Ascending aorta (tissue), 2 donors: ENCODE results near the gene SPATA2. TPM values are rescaled to one million over a fixed set of nuclear protein-coding genes. Genes with fewer than 3 reads are reported as not detected.

Experiments
- DNase-seq, 2 donors: peaks; one replicate each; pipeline ENCODE4 v3.0.0-alpha.2; 2019; ENCODE audit warnings: low spot score in 2 of 2
- H3K27ac ChIP-seq, 2 donors: fragments of 200-600 bp; sonication (generic); one replicate each; pipeline ENCODE4 v1.5.1; 2016 to 2017; ENCODE audit warnings: mild to moderate bottlenecking in 1 of 2
- H3K27me3 ChIP-seq: fragments of 200-600 bp; sonication (generic); one replicate; pipeline ENCODE4 v1.5.1; 2017
- H3K36me3 ChIP-seq, 2 donors: fragments of 200-600 bp; sonication (generic); one replicate each; pipeline ENCODE4 v1.5.1; 2016
- H3K4me1 ChIP-seq, 2 donors: fragments of 200-600 bp; sonication (generic); one replicate each; pipeline ENCODE4 v1.5.1; 2016 to 2017; ENCODE audit warnings: mild to moderate bottlenecking in 1 of 2
- H3K4me3 ChIP-seq, 2 donors: fragments of 200-600 bp; sonication (generic); one replicate each; pipeline ENCODE4 v1.5.1; 2016 to 2017; ENCODE audit warnings: mild to moderate bottlenecking in 1 of 2
- H3K9me3 ChIP-seq, 2 donors: fragments of 200-600 bp; sonication (generic); one replicate each; pipeline ENCODE4 v1.5.1; 2016
- CTCF ChIP-seq, 3 experiments: fragments of 200-600 bp in 2 of 3; fragments of 450-650 bp in 1 of 3; sonication (generic) in 2 of 3; IDR thresholded peaks; one replicate each; pipeline ENCODE4 v1.5.1; 2016 to 2019; ENCODE audit warnings: antibody characterized with exemption in 3 of 3, mild to moderate bottlenecking in 1 of 3, moderate library complexity in 1 of 3
- intact Hi-C: fragments of 100-400 bp; cut with DNase I; formaldehyde crosslinking; loops from one replicate; pipeline ENCODE4 v1.15.1; 2023
- total RNA-seq: library from RNA; depleted of rRNA; stranded (reverse); fragments of >200 nt; gene quantifications from one replicate; pipeline ENCODE4 v1.1.0, GENCODE V29; 2016

SPATA2 gene
- total RNA-seq, 1 donor from 2014 or later = 7.6 TPM

- Histone ChIP-seq H3K4me3 (no peak overlapping the region), H3K27ac (no peak overlapping the region), H3K36me3 (peaks cover 81 to 90% of the 10 kb centered on the region in 2 donors), H3K27me3 (no peaks in the 10 kb centered on the region), H3K4me1 (no peaks in the 10 kb centered on the region), H3K9me3 (no peaks in the 10 kb centered on the region)
- TF ChIP-seq CTCF (IDR thresholded peaks at IDR 0.05) = no peak
- no peak for DNase-seq
- intact Hi-C loops = no loop called here
Measured at GRCh38 chr20:49951151-49951550, 35.8 kb upstream of the SPATA2 start.

GRCh38 chr20:49948809-49949507 lies 33.6 kb upstream of the SPATA2 start:
- no peak for DNase-seq
- Histone ChIP-seq H3K36me3 (peaks cover 82 to 87% of the 10 kb centered on the region in 2 donors), H3K4me1 (no peaks in the 10 kb centered on the region), H3K4me3 (no peak overlapping the region), H3K9me3 (no peaks in the 10 kb centered on the region), H3K27me3 (no peaks in the 10 kb centered on the region), H3K27ac (no peak overlapping the region)
- intact Hi-C loops = no loop called here
- TF ChIP-seq CTCF (IDR thresholded peaks at IDR 0.05) = no peak

GRCh38 chr20:49948178-49948577 lies 32.8 kb upstream of the SPATA2 start:
- intact Hi-C loops = no loop called here
- peaks cover 76 to 83% of the 10 kb centered on the region in 2 donors for H3K36me3 ChIP-seq
- no peak overlapping the region for H3K27ac ChIP-seq
- no peak for TF ChIP-seq CTCF (IDR thresholded peaks at IDR 0.05)
- no peaks in the 10 kb centered on the region for H3K9me3 ChIP-seq
- no peaks in the 10 kb centered on the region for H3K4me1 ChIP-seq
- no peak for DNase-seq
- no peak overlapping the region for H3K4me3 ChIP-seq
- H3K27me3 ChIP-seq = no peaks in the 10 kb centered on the region

GRCh38 chr20:49945701-49946477 lies 30.6 kb upstream of the SPATA2 start:
- intact Hi-C loops = no loop called here
- no peak overlapping the region for H3K27ac ChIP-seq
- no peak for DNase-seq
- no peaks in the 10 kb centered on the region for H3K27me3 ChIP-seq
- peaks cover 62 to 84% of the 10 kb centered on the region in 2 donors for H3K36me3 ChIP-seq
- TF ChIP-seq CTCF (IDR thresholded peaks at IDR 0.05) = no peak
- no peaks in the 10 kb centered on the region for H3K9me3 ChIP-seq
- H3K4me1 ChIP-seq = no peaks in the 10 kb centered on the region
- no peak overlapping the region for H3K4me3 ChIP-seq

- H3K27ac ChIP-seq = no peak overlapping the region
- intact Hi-C loops = no loop called here
- no peak overlapping the region for H3K4me3 ChIP-seq
- H3K27me3 ChIP-seq = no peaks in the 10 kb centered on the region
- no peak for TF ChIP-seq CTCF (IDR thresholded peaks at IDR 0.05)
- no peak for DNase-seq
- no peaks in the 10 kb centered on the region for H3K9me3 ChIP-seq
- no peaks in the 10 kb centered on the region for H3K4me1 ChIP-seq
- peaks cover 56 to 80% of the 10 kb centered on the region in 2 donors for H3K36me3 ChIP-seq
Measured at GRCh38 chr20:49945306-49945700, 30.0 kb upstream of the SPATA2 start.
